ENCODE measurements around the gene RIC8A.

RIC8A gene

DNA sequence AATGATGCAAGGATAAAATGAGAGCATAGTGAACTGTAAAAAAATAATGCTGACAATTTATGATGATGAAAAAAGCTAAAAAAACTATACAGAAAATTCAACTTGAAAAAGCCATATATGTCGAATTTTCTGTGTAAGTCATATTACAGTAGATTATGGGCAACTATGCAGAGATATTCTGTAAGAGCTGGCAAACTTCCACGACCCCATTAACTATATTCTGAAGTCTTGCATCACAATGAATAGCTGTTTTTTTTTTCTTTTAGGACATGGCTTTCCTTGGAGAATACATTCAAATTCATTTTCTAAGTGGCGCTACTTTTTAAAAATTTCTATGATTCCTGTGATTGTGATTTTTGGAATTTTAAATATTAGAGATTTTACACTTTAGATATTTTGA is 47.7 kb downstream of the RIC8A start:
- Mint-ChIP-seq H3K4me3 (no peak overlapping the region), H3K9me3 (peaks cover 1% of the 10 kb centered on the region), H3K27ac (no peak overlapping the region), H3K4me1 (peaks cover 19% of the 10 kb centered on the region), H3K36me3 (peaks cover 18% of the 10 kb centered on the region), H3K27me3 (no peaks in the 10 kb centered on the region)
- ATAC-seq (ENCODE audit: low read depth) (no peak), DNase-seq (ENCODE audit: low spot score in 2 of 2) (no peak)

DNA sequence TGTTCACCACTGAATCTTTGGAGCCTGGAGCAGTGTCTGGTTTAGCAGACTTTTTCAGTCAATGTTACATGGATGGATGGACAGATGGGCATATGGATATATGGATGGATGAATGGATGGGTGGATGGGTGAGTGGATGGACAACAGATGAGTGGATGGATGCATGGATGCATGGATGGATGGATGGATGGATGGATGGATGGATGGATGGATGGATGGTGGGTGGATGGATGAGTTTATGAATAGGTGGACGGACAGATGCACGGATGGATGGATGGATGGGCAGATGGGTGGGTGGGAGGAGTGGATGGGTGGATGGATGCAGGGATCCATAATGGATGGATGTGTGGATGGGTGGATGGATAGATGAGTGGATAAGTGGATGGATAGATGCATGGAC is 48.3 kb downstream of the RIC8A start:
- H3K36me3 Mint-ChIP-seq, result peaks cover 18% of the 10 kb centered on the region
- DNase-seq (ENCODE audit: low spot score in 2 of 2), result no peak
- H3K9me3 Mint-ChIP-seq, result peaks cover 2% of the 10 kb centered on the region
- no peaks in the 10 kb centered on the region for H3K27me3 Mint-ChIP-seq
- H3K27ac Mint-ChIP-seq, result no peak overlapping the region
- peaks cover 18% of the 10 kb centered on the region for H3K4me1 Mint-ChIP-seq
- no peak overlapping the region for H3K4me3 Mint-ChIP-seq
- no peak for ATAC-seq (ENCODE audit: low read depth)

DNA sequence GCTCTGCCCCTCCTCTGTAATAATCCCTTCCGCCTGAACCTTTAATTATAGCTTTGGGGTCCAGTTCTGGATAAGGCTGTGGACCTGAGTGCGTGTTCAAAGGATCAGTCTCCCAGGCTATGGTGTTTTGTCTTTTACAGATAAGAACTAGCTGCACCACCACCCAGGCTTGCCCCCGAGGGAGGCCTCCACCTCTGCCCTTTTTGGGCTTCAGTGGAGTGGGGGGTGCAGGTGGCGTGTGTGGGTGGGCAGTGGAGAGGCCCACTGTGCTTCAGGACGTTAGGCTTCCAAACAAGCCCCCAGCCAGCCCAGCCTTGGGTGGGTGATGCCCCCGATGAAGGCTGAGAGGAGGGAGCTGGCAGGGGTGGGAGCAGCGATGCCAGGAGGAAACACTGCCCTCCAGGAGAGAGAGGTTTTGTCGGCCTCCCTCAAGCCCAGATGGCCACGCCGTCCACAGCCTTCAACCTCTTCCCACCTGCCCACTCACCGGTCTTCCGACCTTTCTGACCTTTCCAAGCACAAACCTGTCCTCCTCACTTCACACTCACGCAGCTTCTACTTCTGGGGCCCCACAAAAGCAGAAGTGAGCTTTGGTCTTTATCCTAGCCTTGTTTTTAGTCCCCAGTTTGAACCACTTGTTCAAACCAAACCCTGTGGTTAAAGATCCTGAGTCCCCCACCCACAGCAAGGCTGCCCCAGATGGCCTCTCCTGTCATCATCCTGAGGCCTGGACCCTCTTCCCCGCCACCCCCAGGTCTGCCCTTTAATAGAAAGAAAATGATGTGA is 49.6 kb downstream of the RIC8A start:
- H3K27me3 Mint-ChIP-seq, result no peaks in the 10 kb centered on the region
- peaks cover 15% of the 10 kb centered on the region for H3K36me3 Mint-ChIP-seq
- ATAC-seq (ENCODE audit: low read depth), result peak; percentile 87

DNA sequence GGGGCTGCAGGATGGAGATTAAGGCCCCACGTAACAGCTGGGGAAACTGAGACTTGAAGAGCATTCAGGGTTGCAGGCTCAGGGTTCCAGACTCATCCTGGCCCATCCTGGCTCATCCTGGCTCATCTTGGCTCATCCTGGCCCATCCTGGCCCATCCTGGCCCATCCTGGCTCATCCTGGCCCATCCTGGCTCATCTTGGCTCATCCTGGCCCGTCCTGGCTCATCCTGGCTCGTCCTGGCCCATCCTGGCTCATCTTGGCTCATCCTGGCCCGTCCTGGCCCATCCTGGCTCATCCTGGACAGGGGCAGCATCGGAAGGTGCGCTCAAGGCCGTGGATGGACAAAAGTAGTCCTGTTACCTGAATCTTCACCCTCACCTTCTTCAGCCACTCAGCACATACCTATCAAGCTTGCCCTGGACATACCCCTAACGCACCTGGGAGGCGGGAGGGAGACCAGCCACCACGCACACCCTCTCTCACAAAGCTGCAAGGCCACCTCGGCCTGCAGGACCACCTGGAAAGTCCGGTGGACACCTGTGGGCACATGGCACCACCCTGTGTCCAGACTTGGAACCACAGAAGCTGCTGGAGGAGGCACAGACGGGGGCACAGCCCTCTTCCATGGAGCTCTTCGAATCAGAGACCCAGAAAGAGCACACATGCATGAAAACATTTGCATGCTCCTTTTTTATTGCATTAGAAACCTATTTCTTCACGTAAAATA is 50.4 kb downstream of the RIC8A start:
- ATAC-seq (ENCODE audit: low read depth) (no peak), DNase-seq (ENCODE audit: low spot score in 2 of 2) (no peak)
- H3K27me3 Mint-ChIP-seq, result no peaks in the 10 kb centered on the region
- H3K36me3 Mint-ChIP-seq, result peaks cover 11% of the 10 kb centered on the region
- peaks cover 16% of the 10 kb centered on the region for H3K4me1 Mint-ChIP-seq
- H3K27ac Mint-ChIP-seq, result no peak overlapping the region
- H3K4me3 Mint-ChIP-seq, result no peak overlapping the region
- H3K9me3 Mint-ChIP-seq, result peaks cover 9% of the 10 kb centered on the region

More for the DNA sequence above, 49.6 kb downstream of the RIC8A start:
- Mint-ChIP-seq H3K4me1 (peaks cover 16% of the 10 kb centered on the region), H3K4me3 (peak overlapping the region; percentile 11), H3K27ac (no peak overlapping the region), H3K9me3 (peaks cover 8% of the 10 kb centered on the region)
- DNase-seq (ENCODE audit: low spot score in 2 of 2), result no peak

DNA sequence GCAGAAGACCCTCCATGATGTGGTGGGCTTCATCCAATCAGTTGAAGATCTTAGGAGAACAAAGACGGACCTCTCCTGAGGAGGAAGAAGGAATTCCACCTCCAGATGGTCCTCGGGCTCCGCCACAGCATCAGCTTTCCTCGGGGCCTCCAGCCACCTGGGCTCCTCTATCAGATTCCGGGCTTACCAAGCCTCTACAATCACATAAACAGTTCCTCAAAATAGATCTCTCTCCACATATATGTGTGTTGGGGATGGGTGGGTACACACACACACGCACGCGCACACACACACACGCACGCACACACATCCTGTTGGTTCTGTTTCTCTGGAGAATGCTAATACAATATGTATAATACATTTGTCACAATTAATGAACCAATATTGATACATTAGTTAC is 51.9 kb downstream of the RIC8A start:
- Mint-ChIP-seq H3K4me3 (no peak overlapping the region), H3K27me3 (no peaks in the 10 kb centered on the region), H3K4me1 (peaks cover 16% of the 10 kb centered on the region), H3K27ac (no peak overlapping the region), H3K9me3 (peaks cover 9% of the 10 kb centered on the region), H3K36me3 (peaks cover 3% of the 10 kb centered on the region)
- ATAC-seq (ENCODE audit: low read depth) (no peak), DNase-seq (ENCODE audit: low spot score in 2 of 2) (no peak)

DNA sequence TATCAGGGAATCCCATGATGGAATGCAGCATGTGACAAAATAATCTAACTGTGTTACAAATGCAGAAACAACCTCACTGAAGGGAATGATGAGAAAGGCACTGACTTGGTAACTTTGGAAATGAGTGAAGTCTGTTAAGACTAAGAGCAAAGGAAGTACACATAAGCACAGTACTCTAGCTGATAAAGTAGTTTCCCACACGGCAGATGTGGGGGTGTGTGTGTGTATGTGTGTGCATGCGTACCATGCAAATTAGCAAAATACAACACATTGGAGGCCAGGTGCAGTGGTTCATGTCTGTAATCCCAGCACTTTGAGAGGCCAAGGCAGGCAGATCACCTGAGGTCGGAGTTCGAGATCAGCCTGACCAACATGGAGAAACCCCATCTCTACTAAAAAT is 54.1 kb downstream of the RIC8A start:
- H3K4me3 Mint-ChIP-seq, result no peak overlapping the region
- no peak overlapping the region for H3K27ac Mint-ChIP-seq
- H3K27me3 Mint-ChIP-seq, result no peaks in the 10 kb centered on the region
- ATAC-seq (ENCODE audit: low read depth), result no peak
- H3K4me1 Mint-ChIP-seq, result peaks cover 11% of the 10 kb centered on the region
- H3K9me3 Mint-ChIP-seq, result peaks cover 9% of the 10 kb centered on the region
- DNase-seq (ENCODE audit: low spot score in 2 of 2), result no peak
- peaks cover 3% of the 10 kb centered on the region for H3K36me3 Mint-ChIP-seq

All from memory B cell (primary cell).